Brain microvascular endothelial cell (primary cell): ENCODE measurements around the gene DRAM1.

Experiments
- DNase-seq: peaks from one replicate; pipeline ENCODE4 v3.0.0-alpha.2; 2020
- H3K27ac ChIP-seq: fragments of 250-450 bp; sonication (Bioruptor Pico); 2 replicates; pipeline ENCODE4 v1.5.1; 2020; ENCODE audit warnings: mild to moderate bottlenecking, moderate library complexity
- H3K27me3 ChIP-seq: fragments of 250-450 bp; sonication (Bioruptor Pico); replicated peaks from 2 replicates; pipeline ENCODE4 v1.5.1; 2020; ENCODE audit warnings: mild to moderate bottlenecking
- H3K36me3 ChIP-seq: fragments of 250-450 bp; sonication (Bioruptor Pico); replicated peaks from 2 replicates; pipeline ENCODE4 v1.5.1; 2020; ENCODE audit warnings: mild to moderate bottlenecking
- H3K4me3 ChIP-seq: 2 replicates; pipeline ENCODE4 v1.5.1; 2011; ENCODE audit warnings: low read depth, mild to moderate bottlenecking, control low read depth, low read length, moderate library complexity
- CTCF ChIP-seq: IDR thresholded peaks from 2 replicates; pipeline ENCODE4 v1.5.1; 2011; ENCODE audit warnings: low read depth, mild to moderate bottlenecking, moderate library complexity, low read length, control low read depth, inconsistent platforms; ENCODE audit errors: missing control alignments
- in situ Hi-C: cut with HindIII; loops from 2 replicates; pipeline ENCODE4 v1.10.0; 2017; ENCODE audit warnings: low sequenced_read_pairs, low pct_ligation_motif_present

DRAM1 gene

GRCh38 chr12:101876861-101877805 lies at the start of gene DRAM1:
Gene DRAM1 (plus strand): TSS chr12:101877580. CDS start chr12:101877790, 210 bp downstream.
- in situ Hi-C loops = no loop called here
- peak; percentile 86 for DNase-seq
- TF ChIP-seq CTCF = no peak

GRCh38 chr12:101828463-101829196 lies 48.8 kb upstream of the DRAM1 start:
- H3K4me3 ChIP-seq = no peak overlapping the region
- DNase-seq = no peak
- in situ Hi-C loops = no loop called here
- TF ChIP-seq CTCF = no peak
- no peaks in the 10 kb centered on the region for H3K27me3 ChIP-seq
- H3K27ac ChIP-seq = no peak overlapping the region
- H3K36me3 ChIP-seq = no peaks in the 10 kb centered on the region

More at GRCh38 chr12:101876861-101877805, at the start of gene DRAM1:
- no peaks in the 10 kb centered on the region for H3K27me3 ChIP-seq
- H3K36me3 ChIP-seq = peaks cover 5% of the 10 kb centered on the region
- peak within 1 kb of the TSS; percentile 95 for H3K27ac ChIP-seq
- H3K4me3 ChIP-seq = peak within 1 kb of the TSS; percentile 85

- in situ Hi-C loops = no loop called here
- Histone ChIP-seq H3K27me3 (no peaks in the 10 kb centered on the region), H3K27ac (no peak overlapping the region), H3K4me3 (peak overlapping the region; percentile 86), H3K36me3 (no peaks in the 10 kb centered on the region)
- TF ChIP-seq CTCF = no peak
- no peak for DNase-seq
Observed at GRCh38 chr12:101829639-101830366, 47.6 kb upstream of the DRAM1 start.

- Histone ChIP-seq H3K36me3 (no peaks in the 10 kb centered on the region), H3K27me3 (no peaks in the 10 kb centered on the region), H3K4me3 (peak within 1 kb of the TSS; percentile 86), H3K27ac (peak within 1 kb of the TSS; percentile 15)
- in situ Hi-C loops = no loop called here
- DNase-seq = peak; percentile 90
- peak; percentile 69 for TF ChIP-seq CTCF
Observed at GRCh38 chr12:101830367-101831325, 46.7 kb upstream of the DRAM1 start, which contains the start of gene GNPTAB. Gene GNPTAB (minus strand): TSS chr12:101830959. CDS start chr12:101830675, 284 bp downstream.

- no peak for DNase-seq
Observed at GRCh38 chr12:101832030-101832429, 45.4 kb upstream of the DRAM1 start.

More at GRCh38 chr12:101832030-101832429, 45.4 kb upstream of the DRAM1 start:
- in situ Hi-C loops = no loop called here
- no peak for TF ChIP-seq CTCF
- H3K27me3 ChIP-seq = no peaks in the 10 kb centered on the region
- H3K27ac ChIP-seq = no peak overlapping the region
- no peak overlapping the region for H3K4me3 ChIP-seq
- H3K36me3 ChIP-seq = no peaks in the 10 kb centered on the region
